ENCODE measurements around the gene PRKG1.
"Not testable (repeated sequence)": the region's sequence is repeated elsewhere in the genome, so short reads cannot be mapped to it uniquely, and the experiment has no call there.

PRKG1 gene

DNA sequence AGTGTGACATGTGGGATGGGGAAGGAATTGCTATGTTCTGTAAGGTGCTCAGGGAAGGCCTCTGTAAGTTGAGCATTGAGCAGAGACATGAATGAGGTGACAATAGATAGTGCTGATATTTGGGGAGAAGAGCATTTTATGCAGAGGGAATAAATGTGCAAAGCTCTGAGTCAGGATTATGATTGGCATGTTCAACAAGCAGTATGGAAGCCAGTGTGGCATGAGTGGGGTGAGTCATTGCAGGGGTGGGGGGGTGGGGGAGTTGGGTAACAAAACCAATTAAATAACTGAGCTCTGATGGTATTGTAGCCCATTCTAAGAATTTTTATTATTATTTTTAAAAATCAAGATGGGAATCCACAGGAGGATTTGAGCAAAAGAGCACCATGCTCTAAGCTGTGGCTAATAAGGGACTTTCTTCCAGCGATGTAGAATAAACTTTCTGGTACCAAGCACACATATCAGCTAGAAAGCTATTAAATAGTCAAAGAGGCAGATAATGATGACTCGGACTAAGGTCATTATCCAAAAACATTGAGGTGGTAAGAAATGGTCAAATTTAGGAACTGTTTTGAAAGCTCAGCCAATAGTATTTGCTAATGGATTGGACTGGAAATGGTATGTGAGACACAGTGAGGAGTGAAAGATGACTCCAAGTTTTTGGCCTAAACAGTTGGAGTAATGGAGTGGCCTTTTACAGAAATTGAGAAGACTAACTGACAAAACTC, 96.4 kb downstream of the PRKG1 start:
- no peak for DNase-seq (ENCODE audit: low spot score)

DNA sequence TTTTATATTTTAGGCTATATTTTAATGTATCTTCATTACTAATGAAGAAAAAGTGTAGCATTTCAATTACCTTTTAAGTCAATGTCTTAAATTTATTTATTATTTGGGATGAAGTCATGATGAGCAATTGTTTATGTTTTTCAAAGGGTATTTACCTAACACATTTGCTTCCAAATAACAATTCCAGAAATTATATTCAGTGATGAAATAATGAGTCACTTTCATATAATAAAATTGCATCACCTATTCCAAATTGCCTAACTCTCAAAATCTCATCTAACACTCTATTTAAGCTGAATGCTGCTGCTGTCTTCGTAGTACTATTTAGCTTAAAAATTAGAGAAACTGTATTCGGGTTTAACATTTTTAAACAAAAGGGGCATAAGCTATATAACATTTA, 97.7 kb downstream of the PRKG1 start:
- DNase-seq (ENCODE audit: low spot score), result no peak

GRCh38 chr10:51176976-51177695, 102.8 kb downstream of the PRKG1 start:
- DNase-seq (ENCODE audit: low spot score), result no peak

- DNase-seq (ENCODE audit: low spot score), result no peak
Observed at GRCh38 chr10:51178634-51179033, 104.3 kb downstream of the PRKG1 start.

DNA sequence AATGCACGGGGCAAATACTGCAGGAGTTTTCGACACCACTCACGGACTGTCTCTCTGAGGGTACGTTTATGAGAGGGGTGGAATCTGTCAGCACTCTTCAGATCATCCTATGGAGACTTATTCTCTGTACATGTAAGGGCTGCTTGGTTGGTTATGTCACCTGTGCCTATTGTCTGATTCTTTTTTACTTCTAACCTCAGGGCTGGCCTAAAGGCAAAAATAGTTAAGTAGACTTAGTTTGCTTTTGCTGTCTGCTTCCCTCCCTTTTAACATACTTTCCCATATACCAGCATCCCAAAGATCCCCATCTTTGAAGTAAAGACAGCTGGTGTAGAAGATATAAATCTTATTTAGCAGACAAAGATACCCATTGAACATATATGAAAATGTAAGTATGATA, 105.9 kb downstream of the PRKG1 start:
- DNase-seq (ENCODE audit: low spot score), result no peak

DNA sequence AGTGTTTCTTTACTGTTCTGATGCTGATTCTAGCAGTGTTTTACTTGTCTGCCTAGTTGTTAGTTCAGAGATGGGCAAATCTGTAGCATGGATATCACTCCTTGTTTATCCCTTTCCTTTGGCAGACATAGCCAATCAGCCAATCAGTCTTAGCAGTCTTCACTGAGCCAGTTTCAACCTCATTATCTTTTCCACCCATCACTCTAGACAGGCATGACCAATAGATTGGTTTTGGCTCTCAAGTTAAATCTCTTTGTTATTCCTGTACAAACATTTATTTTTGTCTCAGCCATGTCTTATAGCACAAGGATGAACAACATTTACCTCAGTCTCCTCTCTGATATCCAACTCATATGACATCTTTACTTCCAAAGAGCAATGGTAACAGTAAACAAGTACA, 109.5 kb downstream of the PRKG1 start:
- no peak for DNase-seq (ENCODE audit: low spot score)

GRCh38 chr10:51186361-51186760, 112.1 kb downstream of the PRKG1 start:
- DNase-seq (ENCODE audit: low spot score), result no peak

- DNase-seq (ENCODE audit: low spot score), result no peak
Observed at GRCh38 chr10:51188008-51188407, 113.7 kb downstream of the PRKG1 start.

DNA sequence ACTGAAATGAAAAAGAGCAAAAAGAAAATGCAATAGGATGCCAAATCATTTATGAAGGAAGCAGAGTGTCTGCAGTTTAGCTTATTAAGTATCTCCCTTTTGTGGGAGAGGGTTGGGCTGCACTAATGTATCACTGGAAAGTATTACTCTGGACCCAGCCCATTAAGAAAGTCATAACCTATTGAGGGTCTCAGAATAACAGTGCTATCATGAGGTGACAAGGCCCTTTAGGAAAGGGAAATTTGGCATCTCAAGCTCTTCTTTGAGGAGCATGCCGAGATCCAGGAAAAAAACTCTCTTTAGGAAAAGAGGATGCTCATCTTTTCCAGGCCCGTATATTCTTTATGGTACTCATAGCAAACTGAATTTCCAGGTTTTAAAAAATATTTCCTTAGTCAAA, 114.6 kb downstream of the PRKG1 start:
- no peak for DNase-seq (ENCODE audit: low spot score)

DNA sequence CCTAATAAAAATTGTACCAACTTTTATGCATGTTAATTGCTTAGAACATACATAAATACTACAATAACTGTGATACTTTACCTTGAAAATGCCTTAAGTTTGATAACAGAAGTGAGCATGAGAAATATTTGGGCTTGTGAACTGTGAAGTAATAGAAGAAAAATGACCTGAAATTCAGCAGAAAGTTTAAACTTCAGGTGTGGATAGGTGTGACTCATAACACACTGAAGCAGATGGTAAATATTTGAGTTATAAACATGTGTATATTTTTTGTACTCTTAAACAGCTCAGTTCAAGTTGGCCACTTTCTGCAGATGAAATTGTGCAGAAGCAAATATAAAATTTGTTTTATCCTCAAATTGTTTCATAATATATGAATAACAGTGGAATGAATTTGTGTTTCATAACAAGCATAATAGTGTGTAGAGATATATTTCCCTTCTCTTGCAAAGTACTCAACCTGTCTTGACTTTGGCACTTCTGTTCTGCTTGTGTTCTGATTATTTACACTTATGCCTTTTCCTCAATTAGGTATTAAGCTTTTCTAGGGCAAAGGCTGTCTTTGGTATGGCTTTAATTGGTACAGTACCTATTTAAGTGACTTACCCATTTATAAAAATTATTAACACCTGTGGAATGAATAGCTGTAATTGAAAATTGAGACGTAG, 122.4 kb downstream of the PRKG1 start:
- no peak for DNase-seq (ENCODE audit: low spot score)

GRCh38 chr10:51198170-51198569, 123.9 kb downstream of the PRKG1 start:
- no peak for DNase-seq (ENCODE audit: low spot score)

DNA sequence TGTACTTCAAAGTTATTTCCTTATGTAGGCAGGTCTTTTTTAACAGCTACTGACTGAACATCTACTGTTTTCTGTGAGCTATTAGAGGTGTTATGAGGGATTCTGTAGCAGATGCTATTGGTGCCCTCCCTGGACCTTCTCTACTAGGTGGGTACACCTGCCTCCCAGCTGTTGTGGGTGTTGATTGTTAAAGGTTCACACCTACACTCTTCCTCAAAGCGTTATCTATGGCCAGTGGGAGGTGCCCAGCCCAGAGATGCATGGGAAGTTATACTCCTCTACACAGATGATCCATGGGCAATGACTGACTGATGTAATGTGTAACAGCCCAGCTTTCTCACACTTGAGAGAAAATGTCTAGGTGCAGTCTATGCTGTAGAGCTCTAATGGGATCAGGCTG, 127.7 kb downstream of the PRKG1 start:
- no peak for DNase-seq (ENCODE audit: low spot score)

DNA sequence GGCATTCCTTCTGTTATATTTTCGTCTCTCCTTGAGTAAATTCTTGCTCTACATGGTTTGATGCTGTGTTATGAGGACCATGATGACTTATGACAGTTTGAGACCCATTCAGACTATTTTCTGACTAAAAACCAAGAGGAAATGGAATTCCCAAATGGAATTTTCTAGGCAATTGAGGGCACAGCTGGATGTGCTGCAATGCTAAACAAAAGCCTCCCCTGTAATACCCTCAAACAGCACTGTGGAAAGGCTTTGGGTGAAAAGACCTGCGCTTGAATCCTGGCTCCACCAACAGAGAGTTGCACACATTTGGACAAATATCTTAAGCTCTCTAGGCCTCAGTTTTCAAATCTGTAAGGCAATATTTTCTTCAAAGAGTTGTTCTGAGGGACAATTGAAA, 129.1 kb downstream of the PRKG1 start:
- DNase-seq (ENCODE audit: low spot score), result no peak

DNA sequence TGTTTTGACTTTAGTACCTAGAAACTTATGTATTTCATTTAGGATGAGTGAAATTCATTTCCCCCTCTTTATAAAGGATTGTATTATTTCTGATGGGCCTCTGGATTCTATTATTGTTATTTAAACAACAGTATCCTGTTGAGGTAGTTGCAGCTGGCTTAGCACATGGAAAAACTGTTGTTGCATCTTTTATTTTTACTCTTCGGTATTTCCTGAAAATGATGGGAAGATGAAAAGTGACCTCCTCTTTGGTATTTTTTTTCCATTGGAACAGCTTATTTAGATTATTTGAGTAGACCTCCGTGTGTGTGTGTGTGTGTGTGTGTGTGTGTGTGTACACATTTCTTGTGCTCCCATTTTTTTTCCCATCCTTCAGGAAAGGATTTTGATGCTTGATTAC, 129.8 kb downstream of the PRKG1 start:
- no peak for DNase-seq (ENCODE audit: low spot score)

GRCh38 chr10:51204701-51205100, 130.4 kb downstream of the PRKG1 start:
- no peak for DNase-seq (ENCODE audit: low spot score)

GRCh38 chr10:51206500-51206899, 132.2 kb downstream of the PRKG1 start:
- DNase-seq (ENCODE audit: low spot score), result no peak

DNA sequence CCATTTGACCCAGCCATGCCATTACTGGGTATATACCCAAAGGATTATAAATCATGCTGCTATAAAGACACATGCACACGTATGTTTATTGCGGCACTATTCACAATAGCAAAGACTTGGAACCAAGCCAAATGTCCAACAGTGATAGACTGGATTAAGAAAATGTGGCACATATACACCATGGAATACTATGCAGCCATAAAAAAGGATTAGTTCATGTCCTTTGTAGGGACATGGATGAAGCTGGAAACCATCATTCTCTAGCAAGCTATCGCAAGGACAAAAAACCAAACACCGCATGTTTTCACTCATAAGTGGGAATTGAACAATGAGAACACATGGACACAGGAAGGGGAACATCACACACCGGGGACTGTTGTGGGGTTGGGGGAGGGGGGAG, 138.7 kb downstream of the PRKG1 start:
- DNase-seq (ENCODE audit: low spot score), result not testable (repeated sequence)

DNA sequence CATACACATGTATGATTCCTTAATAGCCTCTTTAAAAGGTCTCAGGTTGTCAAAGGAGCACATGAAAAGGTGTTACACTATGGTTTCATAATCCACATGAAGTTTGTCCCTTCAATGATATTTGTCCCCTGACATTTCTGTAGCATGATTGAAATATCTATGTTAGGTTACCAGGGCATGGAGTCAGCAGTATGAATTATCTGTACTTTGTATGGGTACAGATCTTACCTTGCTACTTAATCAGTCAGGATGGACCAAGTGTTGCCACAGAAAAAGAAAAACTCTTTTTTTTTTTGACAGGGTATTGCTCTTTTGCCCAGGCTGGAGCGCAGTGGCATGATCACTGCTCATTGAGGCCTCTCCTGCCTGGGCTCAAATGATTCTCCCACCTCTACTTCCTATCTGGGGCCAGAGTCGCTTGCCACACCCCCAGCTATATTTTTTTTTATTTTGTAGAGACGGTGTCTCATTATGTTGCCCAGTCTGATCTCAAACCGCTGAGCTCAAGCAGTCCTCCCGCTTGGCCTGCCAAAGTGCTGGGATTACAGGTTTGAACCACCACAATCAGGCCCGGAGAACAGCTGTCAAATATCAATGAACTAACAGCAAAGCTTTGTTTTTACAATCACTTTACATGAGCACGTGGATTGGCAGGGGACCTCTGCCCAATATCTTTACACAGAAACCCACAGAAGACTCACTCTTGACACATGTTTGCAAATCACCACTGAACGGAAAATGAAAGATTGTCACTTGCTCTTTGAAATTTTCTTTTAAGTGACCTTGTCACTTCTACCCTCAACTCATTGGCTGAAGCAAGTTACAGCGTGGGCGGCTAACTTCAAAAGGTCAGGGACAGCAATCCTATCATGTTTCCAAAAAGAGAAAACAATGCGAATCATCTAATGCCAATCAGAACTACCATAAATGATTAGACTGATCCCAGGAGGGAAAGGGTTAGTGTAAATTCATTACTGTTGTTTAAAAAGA, 140.2 kb downstream of the PRKG1 start:
- DNase-seq (ENCODE audit: low spot score), result no peak

GRCh38 chr10:51215951-51216834, 141.9 kb downstream of the PRKG1 start:
- DNase-seq (ENCODE audit: low spot score), result no peak

- no peak for DNase-seq (ENCODE audit: low spot score)
Observed at GRCh38 chr10:51217505-51217904, 143.2 kb downstream of the PRKG1 start.

GRCh38 chr10:51224671-51225161, 150.4 kb downstream of the PRKG1 start:
- DNase-seq (ENCODE audit: low spot score), result no peak

All from kidney tubule cell (primary cell).